RKO (cell line): Measurements from ENCODE around the gene PAPPA2.

Source experiments
- DNase-seq: peaks from one replicate; pipeline ENCODE4 v3.0.0-alpha.2; 2016; ENCODE audit warnings: low spot score

PAPPA2 gene

DNA sequence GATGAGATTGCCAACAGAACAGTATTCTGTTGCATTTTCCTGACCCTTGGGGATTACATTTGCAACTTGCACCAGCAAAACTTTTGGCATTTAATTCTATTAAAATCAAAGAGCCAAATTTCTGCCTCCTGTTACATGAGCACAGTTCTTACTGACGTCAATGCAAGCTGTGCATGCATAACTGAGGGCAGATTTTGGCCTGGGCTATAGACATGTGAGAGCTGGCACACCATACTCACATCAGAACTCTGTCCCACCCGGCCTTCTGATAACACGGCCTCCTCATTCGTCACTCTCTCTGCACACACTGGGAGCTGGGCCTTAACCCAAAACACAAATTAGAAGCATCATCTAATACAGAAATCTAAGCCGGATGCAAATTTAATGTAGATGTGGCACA is 31.5 kb downstream of the PAPPA2 start:
- no peak for DNase-seq

DNA sequence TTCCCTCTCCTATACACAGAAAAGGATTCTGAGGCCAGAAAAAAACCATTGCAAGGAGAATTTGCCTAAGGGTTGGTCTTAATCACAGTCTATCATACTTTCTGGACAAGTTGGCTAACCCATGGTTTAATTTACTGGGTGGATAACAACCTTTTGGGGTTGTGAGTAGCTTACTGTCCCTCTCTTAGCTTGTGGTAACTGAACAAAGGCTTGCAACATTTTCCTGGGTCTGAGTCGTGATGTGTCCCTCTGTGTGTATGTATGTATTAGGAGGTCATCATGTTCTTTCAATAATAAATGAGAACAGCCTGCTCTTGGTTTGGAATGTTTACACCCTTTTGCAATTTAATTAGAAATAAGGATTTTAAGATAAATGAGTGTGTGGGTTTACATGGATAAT is 36.7 kb downstream of the PAPPA2 start:
- no peak for DNase-seq

DNA sequence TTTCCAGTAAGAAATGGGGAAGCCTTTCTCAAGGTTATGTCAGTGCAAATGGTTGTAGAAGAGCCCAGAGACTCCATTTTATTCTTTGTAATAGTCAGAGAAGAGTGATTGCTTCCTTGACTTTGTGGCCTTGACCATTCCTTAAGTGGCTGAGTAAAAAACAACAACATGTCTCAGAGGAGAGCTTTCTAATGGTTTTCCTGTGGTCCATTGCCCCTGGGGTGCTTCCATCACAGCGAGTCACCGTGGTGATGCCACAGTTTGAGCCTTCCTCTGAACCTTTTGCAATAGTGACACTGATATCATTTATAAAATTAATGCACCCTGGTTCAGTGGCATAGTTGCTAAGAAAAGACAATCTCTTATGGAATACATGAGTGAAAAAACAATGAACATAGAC is 38.6 kb downstream of the PAPPA2 start:
- no peak for DNase-seq

DNA sequence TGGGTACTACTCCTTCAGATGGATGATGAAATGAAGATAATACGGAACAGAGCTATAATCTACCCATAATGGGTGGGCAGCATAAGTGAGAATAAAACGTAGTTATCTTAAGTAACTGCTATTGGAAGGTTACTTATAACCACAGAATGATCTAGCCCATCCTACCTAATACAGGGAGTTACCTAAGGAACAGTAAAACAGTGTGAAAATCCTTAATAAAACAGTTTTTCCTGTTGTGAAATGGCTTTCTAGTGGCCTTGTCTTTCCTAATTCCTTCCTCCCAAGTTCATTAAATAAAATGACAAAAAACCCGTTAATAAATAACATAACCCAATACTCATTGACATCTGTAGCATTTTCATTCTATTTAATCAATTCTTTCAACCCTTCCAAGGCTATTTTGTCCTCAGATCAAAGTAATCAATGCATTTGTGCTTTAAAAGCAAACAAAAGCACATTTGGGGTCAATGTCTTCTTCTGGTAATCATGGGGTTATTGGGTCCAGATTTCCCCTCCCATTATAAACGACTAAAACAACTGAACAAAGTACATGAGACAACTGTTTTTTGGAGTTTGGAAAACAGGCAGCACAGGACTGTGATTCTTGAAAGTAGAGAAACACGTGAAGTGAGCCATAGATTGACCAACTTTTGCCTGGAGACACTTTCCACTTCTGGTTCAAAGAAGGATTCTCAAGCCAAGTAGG is 42.0 kb downstream of the PAPPA2 start:
- no peak for DNase-seq

DNA sequence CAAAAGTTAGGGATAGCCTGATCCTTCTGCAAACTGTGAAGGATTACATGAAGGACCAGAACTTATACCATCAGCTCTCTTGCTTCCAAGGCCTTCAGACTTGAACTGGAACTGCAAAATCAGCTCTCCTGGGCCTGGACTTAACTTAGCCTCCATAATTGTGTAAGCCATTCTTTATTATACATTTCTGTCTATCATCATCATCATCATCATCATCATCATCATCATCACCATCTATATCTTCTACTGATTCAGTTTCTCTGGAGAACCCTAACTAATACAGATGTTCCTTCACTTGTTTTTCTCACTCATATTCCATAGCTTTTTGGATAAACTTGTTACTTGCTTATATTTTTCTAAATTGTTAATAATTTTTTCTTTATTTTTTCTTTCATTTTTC is 50.0 kb downstream of the PAPPA2 start:
- no peak for DNase-seq

DNA sequence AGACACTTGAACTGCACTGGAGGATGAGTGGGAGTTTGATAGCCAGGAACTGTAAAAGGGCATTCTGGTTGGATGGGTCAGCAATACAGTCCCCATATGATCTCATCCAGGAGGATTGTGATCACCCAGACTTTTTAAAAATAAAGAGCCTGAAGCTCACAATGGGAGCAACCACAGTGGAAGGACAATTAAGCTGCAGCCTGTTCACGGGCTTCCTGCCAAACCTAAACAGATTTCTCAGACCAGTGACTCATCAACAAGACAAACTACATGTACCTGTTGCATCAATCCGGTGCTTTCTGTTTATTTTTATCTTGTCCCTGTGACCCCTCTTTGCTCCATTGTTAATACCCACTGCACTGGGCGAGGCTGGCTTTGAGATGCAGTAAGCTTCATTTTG is 52.3 kb downstream of the PAPPA2 start:
- peak; percentile 14 for DNase-seq

DNA sequence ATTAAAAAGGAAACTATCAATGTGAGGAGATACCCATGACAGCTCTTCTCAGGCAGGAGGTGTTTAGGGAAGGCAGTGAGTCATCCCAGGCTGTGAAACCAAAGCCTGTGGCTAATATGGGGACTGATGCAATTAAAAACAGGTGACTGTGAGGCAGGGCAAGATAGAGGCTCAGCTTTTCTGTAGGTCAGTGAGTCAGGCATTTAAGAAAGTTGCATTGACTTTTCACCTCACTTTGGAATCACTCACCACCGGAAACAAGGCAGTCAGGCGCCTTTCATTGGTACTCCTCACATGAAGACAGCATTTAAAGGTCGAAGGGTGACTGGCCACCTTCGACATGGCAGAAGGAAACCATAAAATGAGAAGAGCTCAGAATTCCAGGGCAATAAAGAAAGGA is 54.5 kb downstream of the PAPPA2 start:
- peak; percentile 45 for DNase-seq

DNA sequence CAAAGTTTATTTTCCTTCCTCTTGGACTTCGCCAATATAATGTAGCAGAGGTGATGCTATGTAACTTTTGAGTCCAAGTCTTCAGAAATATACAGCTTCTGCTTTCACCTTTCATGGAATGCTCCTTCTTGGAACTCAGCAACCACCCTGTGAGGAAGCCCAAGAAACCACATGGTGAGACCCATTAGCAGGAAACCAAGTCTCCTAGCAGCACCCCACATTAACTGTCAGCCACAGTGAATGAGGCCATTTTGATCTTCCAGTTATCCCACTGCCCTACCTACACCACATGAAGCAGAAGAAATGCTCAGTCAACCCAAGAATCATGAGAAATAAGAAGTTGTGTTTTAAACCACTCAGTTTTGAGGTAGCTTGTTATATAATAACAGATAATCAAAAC is 58.2 kb downstream of the PAPPA2 start:
- no peak for DNase-seq

DNA sequence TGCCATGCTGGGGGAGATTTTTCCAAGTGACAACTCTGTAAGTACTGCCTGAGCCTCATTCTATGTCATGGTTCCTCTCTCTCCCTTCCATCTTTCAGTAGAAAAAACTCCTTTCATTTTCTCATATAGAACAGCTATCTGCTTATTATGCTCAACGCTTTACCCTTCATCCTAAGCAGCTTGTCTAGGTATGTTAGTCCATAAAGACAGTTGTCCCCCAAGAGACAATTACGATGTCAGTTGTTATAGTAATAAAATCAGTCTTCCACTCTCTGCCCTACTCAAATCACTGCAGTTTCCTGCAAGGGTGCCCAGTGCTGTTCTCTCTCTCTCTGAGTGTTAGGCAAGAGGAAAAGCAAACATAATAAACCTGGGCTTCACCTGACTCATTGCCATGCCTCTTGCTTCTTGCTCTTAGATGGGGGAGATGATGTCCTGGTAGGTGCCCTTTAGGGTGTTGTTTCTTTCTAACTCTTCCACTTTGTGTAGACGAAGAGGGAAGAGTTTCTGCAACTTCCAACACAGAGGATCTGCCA is 59.4 kb downstream of the PAPPA2 start:
- no peak for DNase-seq

DNA sequence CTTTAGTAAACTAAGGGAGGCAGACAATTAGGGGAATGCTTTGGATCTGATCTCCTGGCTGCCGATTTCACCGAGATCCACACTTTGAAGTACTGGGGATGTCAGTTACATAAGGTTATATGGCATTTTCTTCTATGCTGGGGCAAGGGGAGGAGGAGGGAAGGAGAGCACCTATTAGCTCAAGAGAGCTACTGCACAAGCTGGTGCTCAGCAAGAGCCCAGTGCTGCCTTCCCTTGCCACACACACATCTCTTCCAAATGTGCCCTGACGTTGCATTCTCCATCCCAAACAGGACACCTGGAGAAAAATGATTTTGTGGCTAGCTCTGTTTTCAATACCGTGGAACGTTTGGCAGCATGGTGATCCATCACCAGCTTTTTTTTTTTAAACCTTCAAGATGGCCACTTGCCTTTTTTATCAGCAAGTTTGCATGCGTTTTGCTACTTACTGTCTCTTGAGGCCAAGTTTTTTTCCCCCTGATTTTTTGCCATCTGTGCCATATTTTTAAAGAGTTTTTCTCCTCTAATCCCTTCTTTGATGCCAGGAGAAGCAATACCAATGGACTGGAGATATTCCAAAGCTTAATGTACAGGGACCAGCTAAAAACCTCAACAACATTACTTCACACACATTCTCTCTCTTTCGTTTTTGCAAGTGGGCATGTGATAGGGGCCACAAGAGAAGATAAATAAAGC is 66.6 kb downstream of the PAPPA2 start:
- no peak for DNase-seq

DNA sequence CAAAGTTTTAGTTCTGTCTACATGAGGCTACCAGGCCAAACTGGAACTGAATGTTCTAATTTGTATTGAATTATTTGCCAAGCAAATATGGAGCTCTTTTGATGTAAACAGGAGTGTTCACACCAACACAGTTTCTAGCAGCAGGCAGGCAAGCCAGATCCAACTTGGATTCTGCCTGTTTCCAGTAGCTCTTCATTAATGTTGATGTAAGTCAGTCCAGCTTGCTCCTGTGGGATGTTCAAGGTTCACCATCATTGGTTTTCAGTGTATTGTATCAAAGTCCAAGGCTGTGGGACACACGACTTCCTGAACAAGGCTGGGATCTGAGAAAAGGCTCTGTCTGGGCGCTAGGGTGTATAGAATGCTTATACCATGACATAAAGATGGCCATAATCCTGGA is 68.1 kb downstream of the PAPPA2 start:
- no peak for DNase-seq

DNA sequence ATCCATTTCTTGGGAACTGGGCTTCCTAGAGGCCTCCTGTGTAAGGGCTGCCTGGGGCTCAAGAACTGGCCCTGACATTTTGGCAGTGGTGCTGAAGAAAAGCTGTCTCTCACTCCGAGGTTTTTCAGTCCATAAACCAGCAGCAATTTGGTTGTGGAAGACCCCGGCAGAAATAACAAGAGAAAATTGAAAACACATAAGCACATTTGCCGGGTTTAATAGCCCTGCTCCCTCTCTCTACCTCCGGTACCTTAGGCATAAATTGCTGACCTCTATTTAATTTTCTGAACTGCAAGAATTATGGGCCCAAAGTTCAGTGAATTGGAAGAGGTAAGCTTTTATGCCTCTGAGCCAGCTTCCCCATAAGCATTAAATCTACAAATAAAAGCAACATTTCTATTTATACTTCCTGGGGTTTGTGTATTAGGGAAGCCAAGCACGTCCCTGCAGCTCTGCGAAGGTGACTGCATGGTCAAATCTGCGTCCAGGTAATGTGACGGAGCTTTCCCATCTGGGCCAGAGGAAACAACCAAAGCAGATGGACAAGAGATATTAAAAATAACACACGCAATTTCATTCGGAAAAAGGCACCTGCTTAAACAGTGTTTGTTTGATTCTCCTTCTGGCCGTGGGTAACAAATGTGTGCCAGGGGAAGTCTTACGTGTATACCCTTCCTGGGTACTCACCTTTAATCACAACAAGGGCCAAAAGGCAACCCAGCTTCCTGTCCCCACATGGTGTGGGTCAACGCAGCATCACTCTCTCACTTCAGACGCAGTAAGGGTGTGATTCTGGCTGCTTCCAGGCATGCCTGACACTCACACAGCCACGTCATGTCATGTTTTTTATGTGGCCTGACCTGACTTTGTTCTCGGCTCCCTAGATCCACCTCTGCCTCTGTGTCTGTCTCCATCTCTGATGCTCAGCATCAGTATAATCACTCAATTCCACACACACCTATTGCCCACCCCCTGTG is 69.2 kb downstream of the PAPPA2 start:
- no peak for DNase-seq

DNA sequence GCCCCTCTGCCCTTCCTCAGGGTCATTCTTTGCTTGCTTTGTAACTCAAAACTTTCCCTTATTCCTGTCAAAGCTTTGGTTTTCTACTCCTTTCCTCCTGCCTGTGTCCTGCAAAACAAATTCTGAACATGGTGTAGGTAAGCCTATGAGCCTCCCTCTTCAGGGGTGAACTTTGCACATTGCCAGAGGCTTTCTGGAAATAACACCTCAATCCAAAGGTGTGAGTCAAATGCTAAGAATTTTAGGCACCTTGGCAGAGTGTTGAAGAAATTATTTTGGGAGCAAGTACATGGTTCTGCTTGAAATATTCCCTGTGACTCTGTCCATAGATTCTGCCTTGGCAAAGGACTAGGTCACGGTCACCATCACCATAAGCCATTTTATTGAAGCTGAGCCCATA is 70.0 kb downstream of the PAPPA2 start:
- DNase-seq: no peak

DNA sequence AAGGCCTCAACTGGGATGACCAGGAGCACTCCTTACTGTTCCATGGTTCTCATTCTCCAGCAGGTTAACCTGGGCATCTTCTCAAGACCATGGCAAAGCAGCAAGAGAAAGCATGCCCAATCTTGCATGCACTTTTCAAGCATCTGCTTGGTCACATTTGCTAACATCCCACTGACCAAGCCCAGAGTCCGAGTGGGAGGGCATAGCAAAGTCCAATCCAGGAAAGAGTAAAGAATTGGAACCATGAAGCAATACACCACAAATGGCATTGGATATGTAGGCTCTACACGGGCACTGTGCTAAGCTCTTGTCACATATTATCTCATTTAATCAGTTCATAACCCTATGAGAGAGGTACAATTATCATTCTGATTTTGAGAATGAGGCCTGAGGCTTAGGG is 73.6 kb downstream of the PAPPA2 start:
- DNase-seq: no peak

DNA sequence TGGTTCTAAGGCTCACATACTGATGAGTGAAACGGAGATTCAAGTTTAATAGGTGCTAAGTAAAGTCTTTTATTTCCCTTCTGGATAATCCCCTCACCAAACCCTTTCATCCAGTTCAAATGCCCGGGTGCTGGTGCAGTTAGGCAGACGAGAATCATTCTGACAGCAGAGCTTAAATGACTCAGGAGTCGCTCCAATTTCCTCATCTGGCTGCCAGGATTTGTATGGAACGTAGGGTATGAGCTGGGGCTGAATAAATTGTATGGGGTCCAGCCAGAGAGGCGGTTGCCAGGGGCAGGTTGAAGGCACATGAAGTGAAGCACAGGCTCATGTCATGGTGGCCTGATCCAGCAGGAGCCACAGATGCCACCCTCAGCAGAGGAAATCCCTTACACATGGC is 76.0 kb downstream of the PAPPA2 start:
- no peak for DNase-seq

DNA sequence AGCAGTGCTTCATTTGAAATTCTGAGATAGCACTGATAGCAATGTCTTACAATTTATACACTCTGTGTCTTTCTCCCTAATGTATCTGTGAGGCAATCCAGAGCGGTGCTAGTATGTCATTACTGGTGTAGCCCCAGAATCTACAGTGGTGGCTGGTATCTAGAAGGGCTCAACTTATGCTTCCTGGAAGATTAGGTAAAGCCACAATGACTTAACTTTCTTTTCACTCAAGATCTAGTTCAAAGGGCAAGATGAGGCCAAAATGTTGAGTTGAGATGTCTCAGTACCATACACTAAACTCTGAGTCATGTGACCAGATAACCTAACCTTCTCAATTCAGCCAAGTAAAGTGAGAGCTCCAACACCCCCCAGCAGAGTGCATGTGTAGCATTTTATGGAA is 77.5 kb downstream of the PAPPA2 start:
- DNase-seq: no peak

DNA sequence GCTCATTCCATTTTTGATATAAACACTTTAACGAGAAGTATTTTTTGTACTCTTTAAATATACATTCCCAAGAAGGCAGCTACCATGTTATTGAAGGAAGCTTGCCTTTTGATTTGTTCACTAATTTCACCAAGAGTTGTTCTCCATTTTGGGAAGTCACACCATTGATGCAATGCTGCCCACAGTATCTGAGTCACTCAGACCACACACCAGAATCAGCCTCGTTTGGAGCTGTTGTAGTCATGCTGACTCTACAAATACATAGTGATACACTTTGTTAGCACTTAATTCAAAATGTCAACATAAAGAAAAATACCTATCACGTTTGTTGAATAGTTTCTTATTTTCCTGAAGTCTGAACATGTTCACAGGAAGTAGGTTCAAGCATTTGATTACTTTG is 78.7 kb downstream of the PAPPA2 start:
- peak; percentile 23 for DNase-seq

DNA sequence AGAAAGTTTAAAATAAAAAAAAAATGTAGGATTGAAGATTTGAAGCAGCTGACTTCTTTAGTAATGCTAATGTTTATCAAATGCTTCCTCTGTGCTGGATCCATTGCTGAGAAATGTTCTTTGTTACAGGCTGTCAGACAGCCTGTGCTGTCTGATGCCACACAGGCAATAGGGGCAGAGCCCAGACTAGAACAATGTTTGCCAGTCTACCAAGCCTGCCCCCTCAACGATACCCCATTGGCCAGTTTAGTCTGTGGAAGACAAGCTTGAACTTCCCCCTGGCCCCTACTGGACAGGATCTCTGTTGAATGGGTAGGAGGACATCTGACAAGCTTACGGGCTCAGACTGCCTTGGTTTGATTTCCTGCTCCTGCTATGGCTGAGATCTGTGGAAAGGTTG is 79.4 kb downstream of the PAPPA2 start:
- no peak for DNase-seq

DNA sequence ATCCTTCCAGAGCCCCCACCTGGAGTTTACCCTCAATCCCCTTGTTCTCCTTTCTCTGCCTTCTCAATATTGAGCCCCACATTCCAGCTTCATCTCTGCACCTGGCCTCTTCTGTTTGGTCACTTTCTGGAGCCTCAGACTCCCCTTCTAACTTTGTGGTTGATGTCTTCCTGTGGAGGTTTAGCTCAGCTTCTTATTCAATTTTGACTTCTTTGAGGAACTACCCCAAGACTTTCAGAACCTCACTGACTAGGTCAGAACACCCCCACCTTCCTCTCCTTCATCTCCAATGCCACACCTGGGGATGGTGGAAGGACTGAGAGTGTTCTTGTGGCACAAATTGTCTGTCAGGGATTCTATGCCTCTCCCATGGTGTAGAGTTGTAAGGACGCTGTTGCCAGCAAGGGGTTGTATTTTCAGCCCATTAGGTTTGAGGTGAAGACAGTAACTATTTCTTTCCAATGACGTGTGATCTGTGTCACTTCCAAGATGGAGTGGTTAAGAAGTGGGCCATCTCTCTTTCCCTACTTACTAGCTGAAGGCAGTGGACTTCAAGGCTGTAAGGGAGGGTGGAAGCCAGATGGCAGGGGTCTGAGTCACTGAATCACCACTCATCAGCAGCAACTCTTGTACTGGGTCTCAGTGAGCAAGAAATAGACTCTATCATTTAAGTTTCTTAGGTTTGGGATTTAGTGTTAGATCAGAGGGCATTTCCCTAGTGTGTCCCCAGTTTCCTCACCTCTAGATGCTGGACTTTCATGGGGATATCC is 80.6 kb downstream of the PAPPA2 start:
- peak; percentile 3 for DNase-seq

DNA sequence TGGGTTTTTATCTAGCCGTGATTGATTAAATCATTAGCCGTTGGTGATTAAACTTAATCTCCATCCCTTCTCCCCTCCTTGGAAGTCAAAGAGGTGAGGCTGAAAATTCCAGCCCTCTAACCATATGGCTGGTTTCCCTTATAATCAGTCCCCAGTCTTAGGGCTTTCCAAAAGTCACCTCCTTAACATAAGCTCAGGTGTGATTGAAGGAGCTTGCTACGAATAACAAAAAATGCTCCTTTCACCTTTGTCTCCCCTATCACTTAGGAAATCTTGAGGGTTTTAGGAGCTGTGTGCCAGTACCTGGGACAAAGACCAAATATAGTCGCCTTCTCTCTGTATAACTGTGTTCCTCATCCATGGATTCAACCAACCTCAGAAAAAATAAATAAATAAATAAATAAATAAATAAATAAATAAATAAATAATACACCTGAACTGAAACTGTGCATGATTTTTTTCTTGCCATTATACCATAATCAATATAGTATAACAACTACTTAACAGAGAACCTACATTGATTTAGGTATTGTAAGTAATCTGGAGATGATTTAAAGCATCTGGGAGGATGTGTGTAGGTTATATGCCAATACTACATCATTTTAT is 82.2 kb downstream of the PAPPA2 start:
- DNase-seq: no peak

DNA sequence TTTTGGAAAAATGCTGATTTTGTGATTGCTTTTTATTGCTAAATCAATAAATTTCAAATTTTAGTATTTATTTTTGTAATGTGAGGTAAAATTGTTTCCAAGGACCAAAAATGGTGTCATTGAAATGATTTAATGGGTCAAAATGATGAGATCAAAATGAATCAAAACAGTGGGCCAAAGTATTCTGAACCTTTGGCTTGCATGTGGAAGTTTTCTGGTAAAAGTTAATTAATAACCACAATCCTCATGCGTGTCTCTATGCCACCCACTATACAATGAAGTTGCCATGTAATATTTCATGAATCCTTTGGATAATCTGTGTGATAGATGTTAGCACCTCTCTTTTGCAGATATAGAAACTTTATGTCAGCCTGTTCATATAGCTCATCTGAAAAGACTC is 83.8 kb downstream of the PAPPA2 start:
- DNase-seq: no peak
